Endometrium (tissue), 2 donors: ENCODE data around the gene ENAM.
A peak's percentile ranks its signal among the peaks of the same experiment; 100 is the strongest.
"Not testable (repeated sequence)": the region's sequence is repeated elsewhere in the genome, so short reads cannot be mapped to it uniquely, and the experiment has no call there.

Experiments
- FAIRE-seq: peaks from 2 replicates; lab custom pipeline; 2012; peaks lifted over from hg19 to GRCh38; lab: Jason Lieb, UNC
- donor health status: control.
- donor health status: control.

The ENAM gene

DNA sequence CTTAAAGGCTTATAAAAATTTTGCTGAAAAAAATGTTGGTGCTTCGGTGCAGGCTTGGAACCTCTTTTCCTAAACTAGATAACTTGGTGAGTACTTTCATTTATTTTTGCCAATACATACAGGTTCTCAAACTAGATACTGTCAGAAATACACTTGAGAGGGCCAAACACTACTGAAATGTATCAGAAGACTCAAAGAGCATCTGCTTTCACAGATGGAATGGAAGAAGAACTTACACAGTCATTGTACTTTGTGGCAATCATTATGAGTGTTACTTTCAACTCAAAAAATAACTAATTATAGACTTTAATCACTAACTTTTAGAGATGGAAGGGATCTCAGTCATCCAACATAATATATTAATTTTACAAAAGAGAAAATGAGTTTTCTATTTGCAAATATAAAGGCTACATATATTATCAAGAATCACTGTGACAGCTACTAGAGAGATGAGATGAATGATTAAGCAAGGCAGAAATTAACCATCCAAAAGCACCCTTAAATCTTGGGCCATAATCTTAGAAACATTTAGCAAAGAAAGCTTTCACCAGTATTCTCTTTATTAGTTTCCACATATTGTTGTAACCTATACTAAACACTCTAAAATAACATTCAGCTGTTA, 1.0 kb downstream of the ENAM start:
- no peak for FAIRE-seq

DNA sequence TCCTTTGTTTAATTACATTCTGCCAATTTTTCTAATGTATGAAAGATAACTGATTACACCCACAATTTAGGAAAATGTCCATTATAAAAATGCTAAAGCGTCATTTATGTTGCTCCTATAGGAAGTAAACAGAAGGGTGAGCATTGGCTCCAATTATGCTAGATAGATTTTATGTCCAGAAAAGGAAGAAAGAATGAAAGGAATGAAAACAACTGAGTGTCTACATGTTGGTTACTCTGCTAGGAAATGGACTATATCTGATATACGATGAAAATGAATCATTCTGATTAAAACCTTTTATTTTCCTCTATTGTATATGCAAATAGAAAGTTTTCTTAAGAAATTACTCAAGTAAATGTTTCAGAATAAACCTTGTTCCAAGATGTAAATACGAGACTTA, 1.6 kb downstream of the ENAM start:
- no peak for FAIRE-seq

DNA sequence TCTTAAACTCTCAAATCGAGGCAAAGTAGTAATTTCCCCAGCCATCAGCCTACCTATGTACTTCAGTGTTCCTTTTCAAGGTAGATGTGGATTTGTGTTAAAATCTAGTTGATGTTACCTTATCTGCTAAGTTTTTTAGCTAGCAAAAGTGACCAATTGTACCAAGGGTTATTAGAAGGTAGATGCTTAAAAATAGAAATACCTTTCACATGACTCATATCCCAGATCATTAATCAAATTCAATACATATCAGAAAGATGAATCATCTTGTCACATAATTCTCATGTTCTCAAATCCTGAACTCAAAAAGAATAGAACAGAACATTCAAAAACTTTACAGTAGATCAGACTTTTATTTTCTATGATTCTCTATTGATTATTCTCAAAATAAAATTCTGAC, 3.5 kb downstream of the ENAM start:
- FAIRE-seq: no peak

DNA sequence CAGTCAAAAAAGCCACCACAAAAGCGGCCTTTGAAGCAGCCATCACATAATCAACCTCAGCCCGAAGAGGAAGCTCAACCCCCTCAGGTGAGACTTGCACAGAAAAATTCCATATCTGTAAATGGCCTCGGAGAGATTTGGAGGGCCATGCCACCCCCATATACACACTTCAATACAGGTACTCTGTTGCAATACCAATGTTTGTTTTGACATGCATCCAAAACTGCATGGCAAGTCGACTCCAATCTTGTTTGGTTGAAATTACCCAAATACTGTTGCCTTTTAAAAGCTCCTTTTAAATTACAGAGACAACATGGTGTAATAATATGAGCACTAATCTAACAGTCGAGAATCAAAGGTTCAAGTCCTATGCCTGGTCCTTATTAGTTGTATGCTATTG, 5.9 kb downstream of the ENAM start:
- no peak for FAIRE-seq

DNA sequence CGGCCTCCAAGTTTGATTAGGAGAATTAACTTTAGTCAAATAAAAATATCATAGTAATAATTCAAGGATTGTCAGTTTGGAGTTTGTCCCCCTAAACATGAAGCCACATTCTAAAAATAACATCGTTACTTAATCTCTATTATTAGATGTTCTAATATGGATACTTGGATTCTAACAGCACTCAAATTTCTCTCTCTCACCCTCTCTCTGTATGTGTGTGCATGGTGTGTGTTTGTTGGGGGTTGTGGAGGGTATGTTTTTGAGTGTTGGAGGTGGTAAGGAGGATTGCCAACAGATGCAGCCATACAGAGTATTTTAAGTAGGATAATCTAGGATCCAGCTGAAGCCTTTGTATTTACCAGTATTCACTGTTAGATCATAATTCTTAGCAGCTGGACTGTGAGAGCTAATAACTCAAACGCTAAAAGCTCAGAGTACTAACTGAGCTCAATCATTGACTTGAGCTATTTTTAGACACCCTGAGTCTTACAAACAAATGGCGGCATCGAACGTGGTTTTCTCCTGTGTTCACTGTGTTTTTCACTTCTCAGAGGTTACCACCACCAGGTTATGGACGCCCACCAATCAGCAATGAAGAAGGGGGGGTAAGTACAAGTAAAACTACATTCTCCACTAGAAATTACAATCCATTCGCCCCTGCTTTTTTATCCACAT, 8.8 kb downstream of the ENAM start:
- FAIRE-seq: no peak

DNA sequence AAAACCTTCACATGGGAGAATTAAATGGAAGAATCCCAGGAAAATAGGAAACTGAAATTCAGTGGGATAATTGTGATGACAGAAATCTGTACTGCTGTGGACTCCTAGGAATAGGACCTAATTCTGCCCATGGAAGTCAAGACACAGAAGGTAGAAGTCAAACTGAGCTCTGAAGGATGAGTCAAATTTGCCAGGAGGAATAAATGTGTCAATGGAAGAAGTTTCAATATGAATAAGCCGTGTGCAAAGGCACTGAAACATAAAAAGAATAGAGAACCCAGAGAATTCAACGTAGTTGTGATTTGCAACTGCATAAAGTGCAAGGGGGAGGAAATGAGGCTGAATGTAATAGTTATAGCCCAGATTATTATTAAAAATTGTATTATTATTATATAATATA, 11.6 kb downstream of the ENAM start:
- no peak for FAIRE-seq

DNA sequence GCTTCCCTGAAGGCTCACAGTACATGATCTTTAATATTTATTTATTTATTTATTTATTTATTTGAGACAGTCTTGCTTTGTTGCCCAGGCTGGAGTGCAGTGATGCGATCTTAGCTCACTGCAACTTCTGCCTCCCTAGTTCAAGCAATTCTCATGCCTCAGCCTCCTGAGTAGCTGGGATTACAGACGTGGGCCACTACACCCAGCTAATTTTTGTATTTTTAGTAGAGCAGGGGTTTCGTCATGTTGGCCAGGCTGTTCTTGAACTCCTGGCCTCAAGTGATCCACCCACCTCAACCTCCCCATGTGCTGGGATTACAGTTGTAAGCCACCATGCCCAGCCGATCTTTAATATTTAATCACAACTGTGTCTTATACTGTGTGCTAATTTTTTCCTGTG, 22.2 kb downstream of the ENAM start:
- not testable (repeated sequence) for FAIRE-seq

DNA sequence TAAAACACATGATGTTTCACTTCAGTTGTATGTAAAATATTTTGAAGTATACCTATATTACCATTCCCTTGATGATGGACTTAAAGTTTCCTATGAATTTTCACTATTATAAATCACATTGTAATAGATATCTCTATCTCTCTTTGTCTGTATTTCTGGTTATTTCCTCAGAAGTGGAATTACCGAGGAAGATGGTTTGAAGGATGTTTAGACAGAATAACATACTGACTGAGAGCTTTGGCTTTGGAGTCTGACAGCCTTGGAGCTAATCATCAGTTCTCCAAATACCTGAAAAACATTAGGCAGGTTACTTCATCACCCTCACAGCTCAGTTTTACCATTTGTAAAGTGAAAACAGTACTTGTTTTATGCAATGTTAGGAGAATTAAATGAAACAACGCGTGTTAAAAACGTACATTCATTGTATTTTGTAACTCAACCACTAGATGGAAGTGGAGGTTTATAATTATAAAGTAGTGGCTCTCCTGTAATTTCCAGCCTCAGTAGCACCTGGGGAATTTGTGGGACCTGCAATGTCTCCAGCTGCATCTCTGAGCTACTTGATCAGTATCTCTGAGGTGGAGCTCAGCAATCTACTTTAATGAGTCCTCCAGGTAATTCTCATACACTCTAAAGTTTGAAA, 23.4 kb downstream of the ENAM start:
- FAIRE-seq: peak; percentile 31

DNA sequence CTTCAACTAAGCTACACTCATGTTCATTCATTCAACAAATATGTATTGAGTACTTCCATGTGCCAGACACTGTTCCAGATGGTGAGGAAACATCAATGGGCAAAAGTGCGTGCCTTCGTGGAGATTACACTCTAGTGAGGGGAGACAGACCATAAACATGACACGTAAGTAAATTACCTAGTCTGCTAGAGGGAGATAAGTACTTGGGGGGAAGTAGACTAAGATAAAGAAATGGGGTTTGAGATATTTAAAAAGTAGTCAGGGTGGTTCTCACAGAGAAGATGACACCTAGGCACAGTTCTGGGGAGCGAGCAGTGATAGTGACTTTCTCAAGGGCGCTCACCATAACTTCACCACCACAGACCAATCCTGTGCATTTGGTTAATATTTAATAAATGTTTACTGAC, 26.1 kb downstream of the ENAM start:
- FAIRE-seq: no peak

DNA sequence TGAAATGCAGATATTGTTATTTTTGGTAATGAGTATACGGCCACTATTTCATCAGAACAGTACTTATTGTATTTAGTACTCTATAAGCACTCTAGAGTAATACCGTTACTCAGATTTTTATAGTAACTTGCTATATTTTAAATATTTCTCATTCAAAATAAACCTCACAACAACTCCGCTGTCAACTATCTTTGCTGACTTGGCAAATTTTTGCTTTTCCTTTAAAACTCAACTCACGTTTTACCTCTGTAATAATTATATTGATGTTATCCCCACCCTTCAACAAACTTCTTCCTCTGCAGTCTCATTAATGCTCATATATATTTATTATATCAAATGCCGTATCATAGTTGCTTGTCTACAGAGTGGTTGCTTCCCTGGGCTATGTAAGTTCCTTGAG, 28.8 kb downstream of the ENAM start:
- FAIRE-seq: no peak

DNA sequence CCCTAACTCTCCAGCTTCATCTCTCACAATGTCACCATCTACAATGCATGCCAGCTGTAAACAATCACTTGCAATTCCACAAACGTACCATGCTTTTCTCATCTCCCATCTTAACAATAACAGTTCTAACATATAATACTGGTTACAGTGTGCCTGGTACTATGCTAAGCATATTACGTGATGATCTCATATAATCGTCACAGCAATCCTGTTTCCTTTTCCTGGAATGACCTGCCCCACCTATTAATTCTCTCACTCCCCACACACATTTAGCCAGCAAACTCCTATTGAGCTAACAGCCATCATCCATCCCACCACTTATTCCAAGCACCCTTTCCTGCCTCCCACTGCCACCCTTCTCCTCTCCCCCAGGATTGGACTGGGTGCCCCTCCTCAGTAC, 29.9 kb downstream of the ENAM start:
- no peak for FAIRE-seq

DNA sequence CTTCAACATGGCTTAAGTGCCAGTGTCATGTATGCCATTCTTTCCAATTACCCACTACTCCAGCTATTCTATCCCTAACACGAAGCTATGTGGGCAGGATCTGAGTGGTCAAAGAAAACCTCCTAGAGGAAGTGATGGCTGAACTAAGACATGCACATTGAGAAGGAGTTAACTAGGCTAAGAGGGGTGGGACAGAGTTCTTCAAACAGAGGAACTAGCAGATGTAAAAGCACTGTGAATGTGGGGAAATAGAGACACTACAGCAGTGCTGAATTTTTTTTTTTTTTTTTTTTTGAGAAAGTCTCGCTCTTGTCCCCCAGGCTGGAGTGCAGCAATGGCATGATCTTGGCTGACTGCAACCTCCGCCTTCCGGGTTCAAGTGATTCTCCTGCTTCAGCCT, 31.6 kb downstream of the ENAM start:
- FAIRE-seq: no peak

DNA sequence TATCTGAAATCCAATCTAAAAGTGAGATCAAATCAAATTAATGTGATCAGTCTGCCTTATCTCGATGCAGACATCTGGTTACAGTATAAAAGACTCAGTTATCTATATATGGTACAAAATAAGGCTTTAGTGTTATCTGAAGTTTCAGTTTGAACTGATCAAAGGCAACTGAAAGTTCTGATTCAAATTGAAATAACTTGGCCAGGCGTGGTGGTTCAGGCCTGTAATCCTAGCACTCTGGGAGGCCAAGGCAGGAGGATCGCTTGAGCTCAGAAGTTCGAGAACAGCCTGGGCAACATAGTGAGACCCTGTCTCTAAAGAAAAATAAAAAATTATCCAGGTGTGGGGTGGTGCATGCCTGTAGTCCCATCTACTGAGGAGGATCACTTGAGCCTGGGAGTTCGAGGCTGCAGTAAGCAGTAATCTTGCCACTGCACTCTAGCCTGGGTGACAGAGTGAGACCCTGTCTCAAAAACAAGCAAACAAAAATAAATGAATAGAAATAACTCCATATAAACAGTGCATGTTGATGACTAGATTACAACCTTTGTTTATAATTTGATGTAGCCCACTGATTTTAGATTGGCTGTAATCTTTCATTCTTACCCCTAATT, 32.9 kb downstream of the ENAM start:
- not testable (repeated sequence) for FAIRE-seq

DNA sequence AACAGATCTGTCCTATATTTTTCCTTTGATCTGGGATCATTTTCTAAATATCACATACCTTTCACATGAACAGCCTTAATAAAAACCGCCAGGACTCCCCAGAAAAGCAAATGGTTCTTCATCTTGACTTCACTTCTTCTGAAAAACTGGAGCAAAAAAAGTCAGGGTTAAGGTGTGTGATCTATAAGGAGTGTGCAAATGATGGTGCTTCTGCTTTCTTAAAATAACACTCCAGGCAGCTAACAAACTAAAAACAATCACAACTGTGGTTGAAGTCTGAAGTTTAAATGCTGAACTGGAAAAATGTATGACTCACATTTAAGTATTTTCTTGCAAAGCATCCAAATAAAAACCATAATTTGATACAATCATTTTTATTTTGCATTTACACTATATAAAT, 37.8 kb downstream of the ENAM start, which contains the start of gene JCHAIN:
Gene JCHAIN (minus strand): TSS at position 140 of the 400 bp plus-strand sequence. CDS start 18 bp downstream, at position 122.
- no peak for FAIRE-seq

DNA sequence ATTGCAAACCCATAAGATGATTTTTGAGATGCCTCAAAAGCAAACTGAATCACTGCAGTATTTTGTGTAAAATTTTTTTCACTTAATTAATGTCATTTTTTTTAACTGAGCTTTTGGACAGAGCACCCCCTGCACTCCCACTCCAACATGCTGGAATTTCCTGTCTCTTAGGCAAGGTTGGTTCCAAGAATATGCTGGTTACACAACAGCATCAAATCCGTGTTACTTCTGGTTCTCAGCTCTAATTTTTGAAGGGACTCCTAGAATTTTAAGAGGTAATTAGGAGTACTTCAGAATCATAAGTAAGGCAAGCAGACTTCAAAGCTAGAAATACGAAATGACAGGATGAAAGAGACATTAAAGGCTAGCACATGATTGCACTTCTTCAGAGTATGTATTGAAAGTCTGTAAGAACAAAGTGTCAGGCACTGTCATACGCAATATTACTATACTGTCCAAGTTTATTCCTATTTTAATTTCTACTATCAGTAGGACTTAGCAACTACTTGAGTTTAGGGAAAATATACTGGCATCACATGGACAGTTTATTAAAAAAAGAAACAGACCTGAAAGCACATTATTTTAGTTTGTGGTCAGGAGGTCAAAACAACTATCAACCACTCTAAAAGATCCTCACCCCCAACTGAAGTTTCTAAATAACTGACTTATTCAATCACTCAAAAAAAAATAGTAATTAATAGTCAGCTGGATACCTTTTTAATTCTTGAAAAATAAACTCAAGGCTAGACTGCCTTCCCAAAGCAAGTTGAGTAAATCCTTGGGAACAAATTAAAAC, 39.4 kb downstream of the ENAM start:
- no peak for FAIRE-seq

DNA sequence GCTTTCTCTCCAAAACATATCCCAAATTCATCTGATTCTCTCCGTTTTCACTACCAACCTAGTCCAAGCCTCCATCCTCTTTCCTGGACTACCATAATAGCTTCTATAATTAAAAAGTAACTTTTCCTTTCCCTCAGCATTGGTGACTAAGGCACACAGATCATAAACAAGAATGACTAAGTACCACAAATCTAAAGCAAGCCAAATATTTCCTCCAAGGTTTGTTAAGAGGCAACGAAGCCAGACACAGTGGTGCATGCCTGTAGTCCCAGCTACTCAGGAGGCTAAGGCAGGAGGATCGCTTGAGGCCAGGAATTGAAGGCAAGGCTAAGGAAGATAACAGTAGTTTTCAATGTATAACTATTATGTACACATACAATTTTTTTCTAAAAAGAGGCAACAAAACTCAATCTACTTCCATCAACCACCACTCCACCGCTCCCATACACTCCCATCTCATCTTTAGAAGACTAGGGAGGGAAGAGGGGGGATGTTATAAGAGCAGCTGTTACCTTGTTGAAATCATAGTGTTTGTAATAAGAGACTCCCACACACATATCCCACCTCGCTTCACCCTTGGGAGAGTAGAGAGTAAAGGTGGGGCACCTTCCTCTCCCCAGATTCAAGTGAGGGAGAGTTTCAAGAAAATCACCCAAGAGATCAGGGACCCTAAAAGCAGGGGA, 41.9 kb downstream of the ENAM start:
- FAIRE-seq: no peak

DNA sequence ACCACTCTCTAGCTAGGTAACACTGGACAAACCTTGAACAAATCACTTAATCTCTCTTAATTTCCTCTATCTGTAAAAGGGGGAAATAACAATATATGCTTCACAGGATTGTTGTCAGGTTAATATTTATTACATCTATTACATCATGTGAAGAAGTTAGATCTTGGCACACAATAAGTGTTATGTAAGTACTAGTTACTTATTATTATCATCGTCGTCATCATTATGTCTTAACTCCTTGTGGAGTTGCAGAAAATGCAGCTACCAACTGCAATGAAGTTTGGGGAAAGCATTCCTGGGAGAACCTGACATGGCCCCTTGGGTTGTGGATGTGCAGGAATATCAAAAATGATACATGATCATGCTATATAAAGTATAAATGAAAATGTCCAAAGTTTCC, 42.5 kb downstream of the ENAM start:
- no peak for FAIRE-seq

DNA sequence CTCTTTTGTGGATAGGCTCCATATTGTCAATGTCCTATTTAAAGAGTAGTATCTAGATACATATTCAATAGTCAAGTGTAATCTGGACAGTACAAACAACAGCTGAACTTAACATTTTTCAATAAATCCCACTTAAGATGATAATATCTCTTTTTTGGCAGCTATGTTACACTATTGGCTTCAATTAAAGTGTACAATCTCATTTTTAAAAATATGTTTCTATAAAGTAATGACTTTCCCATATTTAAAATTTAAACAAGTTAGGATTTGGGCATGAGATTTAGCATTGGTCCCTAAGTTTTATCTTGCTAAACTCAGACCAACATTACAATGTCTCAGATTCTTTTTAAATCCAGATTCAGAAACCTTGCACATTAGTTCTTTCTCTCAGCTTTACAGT, 45.6 kb downstream of the ENAM start:
- FAIRE-seq: no peak

DNA sequence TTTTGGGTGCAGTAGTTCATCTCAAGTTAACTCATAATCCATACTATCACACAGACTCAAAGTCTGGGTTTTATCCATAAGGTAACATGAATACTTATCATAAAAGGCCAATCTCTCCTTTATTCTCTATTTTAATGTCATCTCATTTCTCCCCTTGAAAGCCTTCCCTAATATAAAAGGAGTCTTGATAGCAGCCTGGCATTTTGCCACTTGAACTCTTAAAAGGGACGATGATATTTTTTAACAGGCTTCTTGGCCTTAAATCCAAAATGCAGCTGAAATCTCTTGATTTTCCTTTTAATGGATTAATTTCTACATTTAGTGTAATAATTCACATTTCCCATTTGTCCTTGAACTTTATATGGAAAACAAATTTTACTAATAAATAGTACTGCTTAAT, 46.2 kb downstream of the ENAM start:
- FAIRE-seq: no peak

DNA sequence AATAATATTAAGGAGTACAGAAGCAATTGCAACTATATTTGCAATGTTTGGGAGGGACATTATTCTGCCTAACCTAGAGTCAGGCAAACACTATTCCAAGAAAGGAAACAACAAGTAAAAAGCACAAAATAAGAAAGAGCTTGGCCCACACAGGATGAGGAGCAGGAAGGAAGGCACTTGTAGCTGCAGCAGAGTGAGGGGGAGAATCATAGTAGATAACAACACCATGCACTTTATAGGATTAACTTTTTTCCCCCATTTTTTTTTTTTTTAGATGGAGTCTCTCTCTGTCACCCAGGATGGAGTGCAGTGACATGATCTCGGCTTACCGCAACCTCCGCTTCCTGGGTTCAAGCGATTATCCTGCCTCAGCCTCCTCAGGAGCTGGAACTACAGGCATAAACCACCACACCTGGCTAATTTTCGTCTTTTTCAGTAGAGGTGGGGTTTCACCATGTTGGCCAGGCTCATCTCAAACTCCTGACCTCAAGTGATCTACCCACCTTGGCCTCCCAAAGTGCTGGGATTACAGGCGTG, 48.1 kb downstream of the ENAM start:
- no peak for FAIRE-seq

DNA sequence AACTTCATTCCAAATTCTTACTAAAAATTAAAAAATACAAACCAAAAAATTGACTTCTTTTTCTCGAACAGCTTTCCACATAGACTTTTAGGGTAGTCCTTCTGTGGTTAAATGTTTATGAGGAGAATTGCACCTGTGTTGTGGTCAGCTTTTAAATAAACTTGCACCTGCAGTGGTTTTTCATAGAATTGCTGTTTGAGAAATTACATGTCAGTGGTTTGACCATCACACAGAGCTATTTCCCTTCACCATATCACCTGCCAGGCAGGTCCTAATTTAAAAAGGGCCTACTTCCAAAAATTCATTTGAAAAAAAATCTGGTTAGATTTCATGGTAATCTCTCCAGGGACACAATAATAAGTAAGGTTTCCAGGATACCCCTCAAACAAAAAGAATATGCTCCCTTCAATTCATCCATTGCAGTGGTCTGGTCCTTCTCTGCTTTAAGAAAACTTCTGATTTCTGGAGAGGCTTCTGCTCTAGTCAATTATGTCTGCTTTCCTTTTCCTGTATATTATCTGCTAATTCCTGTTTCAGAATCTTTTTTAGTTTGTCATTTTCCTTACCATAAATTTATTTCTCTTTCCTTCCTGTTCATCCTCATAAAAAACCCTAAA, 49.9 kb downstream of the ENAM start:
- FAIRE-seq: no peak
